ENCODE results near the gene EXOSC1.
"Not testable (repeated sequence)": the region's sequence is repeated elsewhere in the genome, so short reads cannot be mapped to it uniquely, and the experiment has no call there.

The EXOSC1 gene

DNA sequence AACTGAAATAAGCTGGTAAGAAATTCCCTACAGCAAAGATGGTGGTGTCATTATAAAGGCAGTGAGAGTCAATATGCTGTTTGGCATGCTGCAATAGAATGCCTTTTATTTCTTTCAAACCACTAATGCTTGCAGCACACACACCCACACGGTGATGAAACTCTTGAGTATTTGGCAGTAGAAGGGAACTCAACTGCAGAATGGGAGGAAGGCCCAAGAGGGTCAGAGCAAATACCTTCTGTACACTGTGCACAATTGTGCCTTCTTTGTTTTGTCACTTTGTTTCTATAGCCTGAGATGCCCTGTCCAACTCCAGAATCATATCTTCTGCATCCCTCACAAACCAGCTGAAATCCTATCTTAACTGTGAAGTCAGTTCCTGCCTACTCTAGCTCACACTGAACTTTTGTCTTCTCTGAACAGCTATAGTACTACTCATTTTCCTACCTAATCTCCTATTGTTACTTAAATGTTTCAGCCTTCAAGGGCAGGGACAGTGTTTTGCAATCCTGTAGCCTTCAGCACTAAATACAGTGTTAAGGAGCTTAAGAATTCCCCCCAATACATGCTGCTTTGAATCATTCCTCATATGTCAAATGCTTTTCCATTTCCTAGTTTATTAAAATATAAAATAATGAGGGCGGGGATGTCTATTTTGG, 30.3 kb upstream of the EXOSC1 start:
- no peak overlapping the region for H3K4me3 ChIP-seq (ENCODE audit: low read depth, low read length)
- ChIA-PET CTCF (interaction anchor here (0.7 to 6.3 kb wide), 5 partner anchors 10 to 78 kb away, joined by 3 to 52 read pairs (median 6); no protein-coding TSS in a partner anchor), POLR2A (interaction anchor here (0.7 kb wide), 1 partner anchor 24 kb away, joined by 4 read pairs; no protein-coding TSS in a partner anchor)
- TF ChIP-seq CTCF (IDR thresholded peaks at IDR 0.05; ENCODE audit: insufficient read depth, low read length, missing control alignments), result no peak
- DNase-seq (ENCODE audit: low read depth, low spot score), result peak; percentile 58

DNA sequence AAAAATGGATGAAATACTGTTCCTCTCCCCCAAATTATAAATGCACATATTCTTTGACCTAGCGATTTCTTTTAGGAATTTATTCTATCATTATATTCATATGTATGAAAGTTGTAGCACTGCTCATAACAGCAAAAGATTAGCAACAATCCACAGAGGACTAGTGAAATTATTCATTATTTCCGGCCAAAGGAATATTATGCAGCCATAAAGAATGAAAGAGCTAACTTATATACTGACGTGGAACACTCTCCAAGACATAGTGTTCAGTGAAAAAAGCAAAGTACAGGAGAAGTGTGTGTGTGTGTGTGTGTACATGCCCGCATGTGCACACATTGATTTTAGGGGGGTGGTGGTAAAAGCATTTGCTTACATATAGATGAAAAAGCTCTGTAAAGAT, 29.1 kb upstream of the EXOSC1 start:
- no peak for TF ChIP-seq CTCF (IDR thresholded peaks at IDR 0.05; ENCODE audit: insufficient read depth, low read length, missing control alignments)
- POLR2A ChIA-PET, result no interaction called here
- H3K4me3 ChIP-seq (ENCODE audit: low read depth, low read length), result no peak overlapping the region
- CTCF ChIA-PET, result interaction anchor here (0.9 to 6.3 kb wide), 4 partner anchors 9 to 136 kb away, joined by 3 to 52 read pairs (median 14); no protein-coding TSS in a partner anchor
- DNase-seq (ENCODE audit: low read depth, low spot score), result no peak

DNA sequence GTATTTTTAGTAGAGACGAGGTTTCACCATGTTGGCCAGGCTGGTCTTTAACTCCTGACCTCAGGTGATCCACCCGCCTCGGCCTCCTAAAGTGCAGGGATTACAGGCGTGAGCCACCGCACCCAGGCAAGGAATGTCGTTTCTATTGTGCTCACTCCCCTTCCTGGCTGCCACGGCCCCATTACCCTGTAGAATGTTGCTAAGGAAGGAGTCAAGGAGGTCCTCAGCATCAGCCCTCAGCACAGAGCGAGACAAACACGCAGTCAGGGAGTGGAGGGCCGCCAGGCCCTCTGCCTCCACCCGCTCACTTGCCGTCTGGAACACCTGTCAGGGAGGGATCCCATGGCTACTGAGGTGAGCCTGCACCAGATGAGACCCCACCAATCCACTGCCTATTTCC, 23.0 kb upstream of the EXOSC1 start:
- POLR2A ChIA-PET; H3K4me3 ChIP-seq (ENCODE audit: low read depth, low read length); DNase-seq (ENCODE audit: low read depth, low spot score): not testable (repeated sequence)
- CTCF ChIA-PET, result interaction anchor here (10.1 kb wide), 1 partner anchor 84 kb away, joined by 188 read pairs; no protein-coding TSS in a partner anchor

DNA sequence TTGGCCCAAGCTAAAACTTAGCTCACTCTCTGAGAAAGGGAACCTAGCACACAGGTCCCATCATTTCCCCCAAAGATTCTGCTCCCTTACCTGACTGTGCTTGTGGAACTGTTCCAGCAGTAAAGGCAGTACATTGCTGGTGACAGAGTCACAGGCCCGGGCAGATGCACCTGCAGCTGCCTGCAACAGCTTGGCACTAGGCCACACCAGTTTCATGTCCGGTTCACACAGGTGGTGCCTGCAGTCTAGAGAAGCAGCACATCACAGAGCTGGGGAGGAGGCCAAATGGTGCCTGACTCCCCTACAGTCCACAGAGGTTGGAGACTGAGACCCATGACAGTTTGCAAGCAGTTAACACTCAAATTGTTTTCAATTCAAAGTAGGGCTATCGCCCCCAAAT, 22.4 kb upstream of the EXOSC1 start:
- POLR2A ChIA-PET, result no interaction called here
- H3K4me3 ChIP-seq (ENCODE audit: low read depth, low read length), result no peak overlapping the region
- CTCF ChIA-PET, result interaction anchor here (0.7 to 10.1 kb wide), 6 partner anchors 7 to 148 kb away, joined by 3 to 188 read pairs (median 6); no protein-coding TSS in a partner anchor
- no peak for TF ChIP-seq CTCF (IDR thresholded peaks at IDR 0.05; ENCODE audit: insufficient read depth, low read length, missing control alignments)
- no peak for DNase-seq (ENCODE audit: low read depth, low spot score)

DNA sequence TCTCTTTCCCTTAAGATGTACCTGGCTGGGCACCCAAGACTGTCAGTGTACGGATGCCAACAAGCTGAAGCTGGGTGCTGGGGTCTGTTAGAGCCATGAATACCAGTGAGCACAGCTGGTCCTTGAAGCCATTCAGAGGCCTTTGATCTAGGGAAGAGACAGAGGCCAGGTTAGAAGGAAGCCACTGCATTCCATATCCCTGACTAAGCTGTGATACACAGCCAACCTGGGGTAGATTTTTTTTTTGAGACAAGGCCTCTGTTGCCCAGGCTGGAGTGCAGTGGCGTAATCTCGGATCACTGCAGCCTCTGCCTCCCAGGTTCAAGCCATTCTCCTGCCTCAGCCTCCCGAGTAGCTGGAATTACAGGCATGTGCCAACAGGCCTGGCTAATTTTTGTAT, 20.9 kb upstream of the EXOSC1 start:
- ChIA-PET POLR2A (interaction anchor here (0.9 to 1.5 kb wide), 3 partner anchors 11 to 216 kb away, joined by 3 to 5 read pairs (median 3); no protein-coding TSS in a partner anchor), CTCF (interaction anchor here (0.9 to 10.1 kb wide), 9 partner anchors 9 to 149 kb away, joined by 3 to 188 read pairs (median 7); no protein-coding TSS in a partner anchor)
- no peak overlapping the region for H3K4me3 ChIP-seq (ENCODE audit: low read depth, low read length)
- no peak for TF ChIP-seq CTCF (IDR thresholded peaks at IDR 0.05; ENCODE audit: insufficient read depth, low read length, missing control alignments)
- no peak for DNase-seq (ENCODE audit: low read depth, low spot score)

DNA sequence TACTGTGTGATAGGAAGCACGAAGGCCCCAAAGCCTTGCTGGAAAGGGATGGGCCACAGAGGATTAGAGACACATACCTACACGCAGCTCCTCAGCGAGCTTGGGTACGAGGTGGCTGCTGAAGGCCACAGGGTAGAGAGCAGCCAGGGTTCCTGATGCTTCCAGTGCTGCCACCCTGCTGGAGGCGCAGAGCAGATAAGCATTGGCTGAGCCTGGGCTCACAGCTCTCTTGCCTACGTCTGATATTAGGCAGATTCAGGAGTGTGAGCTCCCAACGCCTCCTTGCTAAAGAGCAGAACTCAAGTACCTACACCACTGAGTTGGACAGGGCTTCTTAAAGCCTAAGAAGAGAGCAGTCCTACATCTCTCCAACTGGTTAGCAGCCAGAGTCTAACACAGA, 20.2 kb upstream of the EXOSC1 start:
- POLR2A ChIA-PET, result interaction anchor here (0.9 to 1.5 kb wide), 3 partner anchors 11 to 217 kb away, joined by 3 to 5 read pairs (median 3); no protein-coding TSS in a partner anchor
- DNase-seq (ENCODE audit: low read depth, low spot score), result no peak
- no peak for TF ChIP-seq CTCF (IDR thresholded peaks at IDR 0.05; ENCODE audit: insufficient read depth, low read length, missing control alignments)
- CTCF ChIA-PET, result interaction anchor here (0.9 to 10.1 kb wide), 10 partner anchors 9 to 147 kb away, joined by 3 to 188 read pairs (median 7); no protein-coding TSS in a partner anchor
- H3K4me3 ChIP-seq (ENCODE audit: low read depth, low read length), result no peak overlapping the region

Measured in AG04449 (cell line).